Testis (tissue), 3 donors: ENCODE data around the gene STEAP3. TPM values are rescaled to one million over a fixed set of nuclear protein-coding genes. Genes with fewer than 3 reads are reported as not detected.

Experiments used
- DNase-seq: peaks from one replicate; pipeline ENCODE4 v3.0.0-alpha.2; 2019
- H3K27ac ChIP-seq, 2 donors: fragments of 200-600 bp; sonication (generic); one replicate each; pipeline ENCODE4 v1.5.1; 2019
- H3K27me3 ChIP-seq: fragments of 200-600 bp; sonication (generic); one replicate; pipeline ENCODE4 v1.5.1; 2019
- H3K36me3 ChIP-seq: fragments of 200-600 bp; sonication (generic); one replicate; pipeline ENCODE4 v1.5.1; 2017; ENCODE audit warnings: low read depth; ENCODE audit errors: missing control alignments
- H3K4me1 ChIP-seq: fragments of 200-600 bp; sonication (generic); one replicate; pipeline ENCODE4 v1.5.1; 2019
- H3K4me3 ChIP-seq, 2 donors: fragments of 200-600 bp; sonication (generic); one replicate each; pipeline ENCODE4 v1.5.1; 2017 to 2019
- H3K9me3 ChIP-seq: fragments of 200-600 bp; sonication (generic); one replicate; pipeline ENCODE4 v1.5.1; 2017
- CTCF ChIP-seq, 3 experiments: fragments of 450-650 bp in 2 of 3; fragments of 200-600 bp in 1 of 3; sonication (generic) in 1 of 3; IDR thresholded peaks; one replicate each; pipeline ENCODE4 v1.5.1; 2016 to 2019; ENCODE audit warnings: antibody characterized with exemption in 3 of 3, mild to moderate bottlenecking in 2 of 3, moderate library complexity in 1 of 3
- POLR2A ChIP-seq: fragments of 450-650 bp; IDR thresholded peaks from one replicate; pipeline ENCODE4 v1.6.1; 2017; ENCODE audit warnings: antibody characterized with exemption, mild to moderate bottlenecking, moderate library complexity
- WGBS, 2 donors: methylation state at CpG; one replicate each; pipeline ENCODE4 v1.1.5; 2018; 5-methylcytosine and 5-hydroxymethylcytosine counted together
- intact Hi-C: fragments of 100-400 bp; cut with DNase I; formaldehyde crosslinking; loops from one replicate; pipeline ENCODE4 v1.15.1; 2023; ENCODE audit warnings: low total_unique reads
- polyA plus RNA-seq: library from polyadenylated mRNA; stranded (reverse); fragments of 350-450 nt; fragmentation: Illumina TruSeq; extraction: RNeasy Lipid Tissue Mini Kit (QIAGEN cat#74804); gene quantifications from one replicate; pipeline ENCODE4 v1.2.3, GENCODE V29; 2014; ENCODE audit warnings: low read depth, low replicate concordance; ENCODE audit not compliant: insufficient read depth
- total RNA-seq, 2 donors: library from RNA; depleted of rRNA; stranded (reverse); fragments of >200 nt; gene quantifications; one replicate each; pipeline ENCODE4 v1.2.3, GENCODE V29; 2016

The STEAP3 gene
- total and polyA plus RNA-seq, 3 donors from 2014 or later, result 5.1 to 11.9 (median 5.6) TPM

GRCh38 chr2:119180892-119181291, 42.7 kb upstream of the STEAP3 start:
- no peaks in the 10 kb centered on the region for H3K36me3 ChIP-seq
- no peaks in the 10 kb centered on the region for H3K9me3 ChIP-seq
- DNase-seq, result no peak
- H3K4me1 ChIP-seq, result no peaks in the 10 kb centered on the region
- H3K4me3 ChIP-seq, result no peak overlapping the region
- H3K27ac ChIP-seq, result no peak overlapping the region
- TF ChIP-seq POLR2A, result no peak
- TF ChIP-seq CTCF (IDR thresholded peaks at IDR 0.05), result no peak
- intact Hi-C loops, result no loop called here
- whole genome bisulfite sequencing, 2 donors, result 67 to 85% methylated on average over 2 to 5 of the region's 5 CpGs
- no peaks in the 10 kb centered on the region for H3K27me3 ChIP-seq

GRCh38 chr2:119181391-119181790, 42.2 kb upstream of the STEAP3 start:
- no peak overlapping the region for H3K27ac ChIP-seq
- DNase-seq, result no peak
- no peaks in the 10 kb centered on the region for H3K27me3 ChIP-seq
- no peaks in the 10 kb centered on the region for H3K36me3 ChIP-seq
- no peaks in the 10 kb centered on the region for H3K9me3 ChIP-seq
- 93 to 100% methylated on average over 3 to 10 of the region's 10 CpGs for WGBS, 2 donors
- H3K4me3 ChIP-seq, result no peak overlapping the region
- TF ChIP-seq POLR2A (no peak), CTCF (IDR thresholded peaks at IDR 0.05) (no peak)
- H3K4me1 ChIP-seq, result no peaks in the 10 kb centered on the region
- intact Hi-C loops, result no loop called here

DNA sequence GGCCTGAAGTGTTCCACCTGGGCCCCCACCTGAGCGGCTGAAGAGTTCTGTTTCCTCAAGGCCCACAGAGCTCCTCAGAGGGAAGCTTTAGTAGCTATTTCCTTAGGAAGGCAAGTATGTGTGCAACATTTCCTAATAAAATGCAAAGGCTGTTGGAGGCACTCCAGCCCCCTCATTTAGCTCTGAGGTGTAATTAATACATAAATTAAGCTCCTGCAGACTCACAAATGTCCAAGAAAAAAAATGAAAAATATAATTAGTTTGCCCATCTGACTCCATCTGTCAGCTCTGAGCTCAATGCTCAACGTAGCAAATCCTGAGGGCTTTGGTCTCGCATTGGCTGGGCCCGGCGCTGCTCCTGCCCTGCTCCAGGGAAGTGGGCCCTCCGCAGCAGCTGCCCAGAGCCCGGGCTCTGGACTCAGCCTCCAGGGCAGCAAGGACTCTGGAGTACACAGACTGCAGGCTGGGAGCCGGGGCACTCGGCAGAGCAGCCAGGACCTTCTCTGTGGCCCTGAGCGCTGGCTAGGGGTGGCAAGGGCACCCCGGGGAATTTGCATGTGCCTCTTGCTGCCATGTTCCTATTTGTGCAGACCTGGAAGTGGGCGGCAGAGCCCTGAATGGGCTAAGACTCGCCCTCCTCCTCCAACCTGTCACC, 41.7 kb upstream of the STEAP3 start:
- H3K36me3 ChIP-seq, result no peaks in the 10 kb centered on the region
- intact Hi-C loops, result no loop called here
- no peaks in the 10 kb centered on the region for H3K9me3 ChIP-seq
- no peak for DNase-seq
- no peaks in the 10 kb centered on the region for H3K27me3 ChIP-seq
- WGBS, 2 donors, result 85 to 92% methylated on average over 8 to 13 of the region's 13 CpGs
- H3K4me1 ChIP-seq, result no peaks in the 10 kb centered on the region
- H3K27ac ChIP-seq, result no peak overlapping the region
- H3K4me3 ChIP-seq, result no peak overlapping the region
- TF ChIP-seq POLR2A, result no peak
- TF ChIP-seq CTCF (IDR thresholded peaks at IDR 0.05), result no peak

- no peak for TF ChIP-seq POLR2A
- no peak for TF ChIP-seq CTCF (IDR thresholded peaks at IDR 0.05)
- Histone ChIP-seq H3K4me3 (no peak overlapping the region), H3K27me3 (no peaks in the 10 kb centered on the region), H3K27ac (no peak overlapping the region), H3K9me3 (no peaks in the 10 kb centered on the region), H3K36me3 (no peaks in the 10 kb centered on the region), H3K4me1 (no peaks in the 10 kb centered on the region)
- DNase-seq, result no peak
- intact Hi-C loops, result no loop called here
- 87 to 90% methylated on average over 7 of the region's 7 CpGs for WGBS, 2 donors
These were observed 39.1 kb upstream of the STEAP3 start for GRCh38 chr2:119184512-119184911.
